Occipital lobe (tissue), 2 donors: ENCODE data around the gene TMSB4X. TPM values are rescaled to one million over a fixed set of nuclear protein-coding genes. Genes with fewer than 3 reads are reported as not detected.
"Not testable (repeated sequence)": the region's sequence is repeated elsewhere in the genome, so short reads cannot be mapped to it uniquely, and the experiment has no call there.

ENCODE experiments used
- DNase-seq: peaks from one replicate; lab custom pipeline; 2025; lab: John Stamatoyannopoulos, UW
- total RNA-seq: library from RNA; depleted of rRNA; stranded (reverse); fragments of >200 nt; gene quantifications from one replicate; pipeline ENCODE4 v1.2.3, GENCODE V29; 2014

The TMSB4X gene
- total RNA-seq, 1 donor from 2014 or later = 4,817 TPM

- DNase-seq = no peak
Measured at GRCh38 chrX:12954981-12955380, 19.9 kb upstream of the TMSB4X start.

GRCh38 chrX:12955882-12956703 lies 18.8 kb upstream of the TMSB4X start:
- DNase-seq = no peak

- DNase-seq = no peak
Measured at GRCh38 chrX:12956704-12957534, 18.0 kb upstream of the TMSB4X start.

GRCh38 chrX:12958059-12958458 lies 16.9 kb upstream of the TMSB4X start:
- no peak for DNase-seq

GRCh38 chrX:12958461-12958860 lies 16.4 kb upstream of the TMSB4X start:
- no peak for DNase-seq

- DNase-seq = no peak
Measured at GRCh38 chrX:12961196-12961718, 13.7 kb upstream of the TMSB4X start.

- DNase-seq = no peak
Measured at GRCh38 chrX:12962041-12962504, 12.8 kb upstream of the TMSB4X start.

GRCh38 chrX:12963210-12963850 lies 11.6 kb upstream of the TMSB4X start:
- not testable (repeated sequence) for DNase-seq

- DNase-seq = no peak
Measured at GRCh38 chrX:12965131-12965940, 9.6 kb upstream of the TMSB4X start.

GRCh38 chrX:12966151-12966550 lies 8.8 kb upstream of the TMSB4X start:
- DNase-seq = no peak

GRCh38 chrX:12967711-12968465 lies 7.0 kb upstream of the TMSB4X start:
- DNase-seq = no peak

GRCh38 chrX:12970691-12971202 lies 4.2 kb upstream of the TMSB4X start:
- peak; percentile 12 for DNase-seq

GRCh38 chrX:12971282-12972003 lies 3.5 kb upstream of the TMSB4X start:
- DNase-seq = no peak

GRCh38 chrX:12972243-12972642 lies 2.7 kb upstream of the TMSB4X start:
- DNase-seq = no peak

GRCh38 chrX:12972878-12973560 lies 1.9 kb upstream of the TMSB4X start:
- DNase-seq = no peak

GRCh38 chrX:12973561-12974304 lies 1.2 kb upstream of the TMSB4X start:
- DNase-seq = no peak

- peak; percentile 5 for DNase-seq
Measured at GRCh38 chrX:12974305-12974795, 560 bp upstream of the TMSB4X start.

GRCh38 chrX:12975670-12975965 lies 708 bp downstream of the TMSB4X start:
- no peak for DNase-seq
